ENCODE results near the gene TTC4.

The TTC4 gene

GRCh38 chr1:54699936-54700525, 15.6 kb upstream of the TTC4 start:
- DNase-seq = no peak
- in situ Hi-C loops (cut with HindIII; ENCODE audit: low pct_ligation_motif_present, low pct_unique_long_range_greater_than_20kb, low sequenced_read_pairs) = no loop called here

- in situ Hi-C loops (cut with HindIII; ENCODE audit: low pct_ligation_motif_present, low pct_unique_long_range_greater_than_20kb, low sequenced_read_pairs) = no loop called here
- DNase-seq = no peak
Observed at GRCh38 chr1:54701066-54701465, 14.6 kb upstream of the TTC4 start.

- no peak for DNase-seq
- in situ Hi-C loops (cut with HindIII; ENCODE audit: low pct_ligation_motif_present, low pct_unique_long_range_greater_than_20kb, low sequenced_read_pairs) = no loop called here
Observed at GRCh38 chr1:54701996-54702395, 13.7 kb upstream of the TTC4 start.

- in situ Hi-C loops (cut with HindIII; ENCODE audit: low pct_ligation_motif_present, low pct_unique_long_range_greater_than_20kb, low sequenced_read_pairs) = no loop called here
- no peak for DNase-seq
Observed at GRCh38 chr1:54703471-54703870, 12.2 kb upstream of the TTC4 start.

- DNase-seq = no peak
- in situ Hi-C loops (cut with HindIII; ENCODE audit: low pct_ligation_motif_present, low pct_unique_long_range_greater_than_20kb, low sequenced_read_pairs) = no loop called here
Observed at GRCh38 chr1:54705153-54705552, 10.5 kb upstream of the TTC4 start.

GRCh38 chr1:54706419-54706818, 9.2 kb upstream of the TTC4 start:
- in situ Hi-C loops (cut with HindIII; ENCODE audit: low pct_ligation_motif_present, low pct_unique_long_range_greater_than_20kb, low sequenced_read_pairs) = no loop called here
- DNase-seq = no peak

- no peak for DNase-seq
- in situ Hi-C loops (cut with HindIII; ENCODE audit: low pct_ligation_motif_present, low pct_unique_long_range_greater_than_20kb, low sequenced_read_pairs) = no loop called here
Observed at GRCh38 chr1:54708385-54708784, 7.3 kb upstream of the TTC4 start.

GRCh38 chr1:54709547-54710292, 5.9 kb upstream of the TTC4 start:
- in situ Hi-C loops (cut with HindIII; ENCODE audit: low pct_ligation_motif_present, low pct_unique_long_range_greater_than_20kb, low sequenced_read_pairs) = no loop called here
- DNase-seq = no peak

- in situ Hi-C loops (cut with HindIII; ENCODE audit: low pct_ligation_motif_present, low pct_unique_long_range_greater_than_20kb, low sequenced_read_pairs) = no loop called here
- DNase-seq = no peak
Observed at GRCh38 chr1:54710434-54710833, 5.2 kb upstream of the TTC4 start.

- no peak for DNase-seq
- in situ Hi-C loops (cut with HindIII; ENCODE audit: low pct_ligation_motif_present, low pct_unique_long_range_greater_than_20kb, low sequenced_read_pairs) = no loop called here
Observed at GRCh38 chr1:54710841-54711240, 4.8 kb upstream of the TTC4 start.

- in situ Hi-C loops (cut with HindIII; ENCODE audit: low pct_ligation_motif_present, low pct_unique_long_range_greater_than_20kb, low sequenced_read_pairs) = no loop called here
- no peak for DNase-seq
Observed at GRCh38 chr1:54711536-54711935, 4.1 kb upstream of the TTC4 start.

- no peak for DNase-seq
- in situ Hi-C loops (cut with HindIII; ENCODE audit: low pct_ligation_motif_present, low pct_unique_long_range_greater_than_20kb, low sequenced_read_pairs) = no loop called here
Observed at GRCh38 chr1:54714881-54715492, 674 bp upstream of the TTC4 start.

GRCh38 chr1:54716299-54717047, 812 bp downstream of the TTC4 start:
- peak; percentile 54 for DNase-seq
- in situ Hi-C loops (cut with HindIII; ENCODE audit: low pct_ligation_motif_present, low pct_unique_long_range_greater_than_20kb, low sequenced_read_pairs) = no loop called here

GRCh38 chr1:54721719-54722118, 6.1 kb downstream of the TTC4 start:
- no peak for DNase-seq
- in situ Hi-C loops (cut with HindIII; ENCODE audit: low pct_ligation_motif_present, low pct_unique_long_range_greater_than_20kb, low sequenced_read_pairs) = no loop called here

GRCh38 chr1:54723985-54724384, 8.3 kb downstream of the TTC4 start:
- peak; percentile 8 for DNase-seq
- in situ Hi-C loops (cut with HindIII; ENCODE audit: low pct_ligation_motif_present, low pct_unique_long_range_greater_than_20kb, low sequenced_read_pairs) = no loop called here

- in situ Hi-C loops (cut with HindIII; ENCODE audit: low pct_ligation_motif_present, low pct_unique_long_range_greater_than_20kb, low sequenced_read_pairs) = no loop called here
- DNase-seq = no peak
Observed at GRCh38 chr1:54724771-54725170, 9.1 kb downstream of the TTC4 start.

- in situ Hi-C loops (cut with HindIII; ENCODE audit: low pct_ligation_motif_present, low pct_unique_long_range_greater_than_20kb, low sequenced_read_pairs) = no loop called here
- no peak for DNase-seq
Observed at GRCh38 chr1:54728027-54728426, 12.4 kb downstream of the TTC4 start.

- in situ Hi-C loops (cut with HindIII; ENCODE audit: low pct_ligation_motif_present, low pct_unique_long_range_greater_than_20kb, low sequenced_read_pairs) = no loop called here
- DNase-seq = no peak
Observed at GRCh38 chr1:54736685-54737084, 21.0 kb downstream of the TTC4 start.

GRCh38 chr1:54738244-54738643, 22.6 kb downstream of the TTC4 start:
- DNase-seq = no peak

More at GRCh38 chr1:54738244-54738643, 22.6 kb downstream of the TTC4 start:
- in situ Hi-C loops (cut with HindIII; ENCODE audit: low pct_ligation_motif_present, low pct_unique_long_range_greater_than_20kb, low sequenced_read_pairs) = no loop called here
